ENCODE measurements around the gene SPOCD1. TPM values are rescaled to one million over a fixed set of nuclear protein-coding genes. Genes with fewer than 3 reads are reported as not detected.

SPOCD1 gene
- polyA plus RNA-seq, 1 of the 3 experiments (the other 2 are of a cell fraction), result 10.7 TPM

DNA sequence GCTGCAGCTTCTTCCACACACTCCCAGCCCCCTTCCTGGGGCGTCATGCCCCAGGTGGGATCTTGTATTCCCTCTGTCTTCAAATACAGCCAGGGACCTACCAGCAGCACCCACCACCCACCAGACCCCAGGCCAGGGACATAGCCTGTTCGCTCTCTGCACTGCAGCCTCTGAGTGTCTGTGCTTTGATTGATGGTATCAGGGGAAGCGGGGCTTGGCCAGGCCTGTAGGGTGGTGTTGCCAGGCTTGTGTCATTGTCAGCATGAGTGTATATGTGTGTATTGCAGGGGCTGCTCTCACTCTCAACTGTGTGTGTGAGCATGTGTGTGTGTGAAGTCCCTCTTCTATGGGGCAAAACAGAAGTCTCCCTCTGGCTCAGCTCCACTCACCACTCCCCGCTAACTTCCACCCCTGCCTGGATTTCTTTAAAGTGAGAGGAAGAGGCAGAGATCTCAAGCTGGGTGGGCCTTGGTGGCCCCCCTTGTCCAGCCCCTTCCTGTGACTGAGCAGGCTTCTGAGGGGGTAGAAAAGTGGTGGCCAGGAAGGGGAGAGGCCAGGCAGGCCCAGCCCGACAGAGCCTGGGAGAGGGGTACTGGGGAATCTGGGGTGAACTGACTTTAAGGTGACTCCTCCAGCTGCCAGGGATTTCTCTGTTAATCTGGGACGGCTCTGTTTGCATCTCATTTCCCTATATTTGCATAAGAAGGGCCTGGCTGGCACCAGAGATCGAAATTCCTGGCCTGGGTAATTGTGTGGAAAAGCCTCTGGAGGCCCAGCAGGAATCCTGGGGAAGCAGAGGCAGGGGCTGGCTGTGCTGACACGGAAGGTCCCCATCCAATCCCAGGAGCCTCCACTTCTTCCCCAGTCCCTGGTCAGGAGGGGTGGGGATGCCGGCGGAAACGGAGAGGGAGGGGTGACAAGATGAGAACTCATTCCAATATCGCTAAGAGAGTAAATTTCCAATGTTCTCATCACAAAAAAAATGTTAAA is 33.1 kb downstream of the SPOCD1 start:
- DNase-seq, result peak; percentile 81
- CTCF ChIA-PET, result interaction anchor here (1.0 to 21.1 kb wide), 6 partner anchors 23 to 181 kb away, joined by 3 to 707 read pairs (median 10); partner anchors contain the start of genes ADGRB2 and COL16A1
- 75% methylated on average over 10 of the region's 12 CpGs for WGBS (ENCODE audit: low lambda C conversion rate)

More for the DNA sequence above, 33.1 kb downstream of the SPOCD1 start:
- POLR2A ChIA-PET, result interaction anchor here (0.6 to 6.6 kb wide), 6 partner anchors 13 to 1419 kb away, joined by 3 to 67 read pairs (median 5); partner anchors contain the start of genes ADGRB2 and PTP4A2
- H4K20me1 ChIP-seq (ENCODE audit: insufficient read depth), result no peaks in the 10 kb centered on the region
- no peak overlapping the region for H3K4me3 ChIP-seq (ENCODE audit: low read depth in 2 of 2, low read length in 1 of 2)
- H2AFZ ChIP-seq (ENCODE audit: low read depth), result peak overlapping the region; percentile 35; the same call in 1 of the 2 replicates
- H3K4me1 ChIP-seq (ENCODE audit: control insufficient read depth in 1 of 2, insufficient read depth in 2 of 2, low read depth in 1 of 2, low read length in 1 of 2), result peaks cover 21 to 84% of the 10 kb centered on the region in 2 experiments
- peak overlapping the region in 1 of 2 experiments; percentile 97; a peak in 2 of 4 replicates for H3K27ac ChIP-seq (ENCODE audit: low read depth in 2 of 2, low read length in 1 of 2)
- TF ChIP-seq, protein P1, sequence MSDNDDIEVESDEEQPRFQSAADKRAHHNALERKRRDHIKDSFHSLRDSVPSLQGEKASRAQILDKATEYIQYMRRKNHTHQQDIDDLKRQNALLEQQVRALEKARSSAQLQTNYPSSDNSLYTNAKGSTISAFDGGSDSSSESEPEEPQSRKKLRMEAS (IDR thresholded peaks at IDR 0.05; ENCODE audit: low read depth), result no peak
- TF ChIP-seq EP300 (IDR thresholded peaks at IDR 0.05; ENCODE audit: borderline replicate concordance in 1 of 2, low read depth in 1 of 2, low read length in 1 of 2) (peak in 1 of 2 experiments; percentile 88; a peak in 2 of 4 replicates), MXI1 (IDR thresholded peaks at IDR 0.05; ENCODE audit: low read depth, low read length) (peak; percentile 79; the same call in 1 of the 2 replicates), NFIC (IDR thresholded peaks at IDR 0.05; ENCODE audit: borderline replicate concordance) (no peak), RAD21 (IDR thresholded peaks at IDR 0.05; ENCODE audit: low read length) (peak; percentile 30), TAF1 (IDR thresholded peaks at IDR 0.05; ENCODE audit: borderline replicate concordance, low read depth, low read length) (no peak), NRF1 (IDR thresholded peaks at IDR 0.05; ENCODE audit: low read depth, low read length) (no peak), GATA2 (CRISPR knock-in tag; IDR thresholded peaks at IDR 0.05) (peak; percentile 96), FOXJ3 (CRISPR knock-in tag; IDR thresholded peaks at IDR 0.05) (peak; percentile 93), FOXM1 (IDR thresholded peaks at IDR 0.05; ENCODE audit: low read depth) (no peak), SMC3 (IDR thresholded peaks at IDR 0.05; ENCODE audit: low read depth, low read length) (0 out of 2 replicates have a peak, but pooled peaks have one; percentile 15), CHD2 (IDR thresholded peaks at IDR 0.05; ENCODE audit: low read length, partially characterized antibody) (peak; percentile 54), EZH2phosphoT487 (IDR thresholded peaks at IDR 0.05; ENCODE audit: borderline replicate concordance, low read depth) (no peak), RCOR1 (IDR thresholded peaks at IDR 0.05; ENCODE audit: low read length) (peak; percentile 19; the same call in 1 of the 2 replicates), RFX5 (IDR thresholded peaks at IDR 0.05; ENCODE audit: low read length) (no peak)
- TF ChIP-seq, protein P2, sequence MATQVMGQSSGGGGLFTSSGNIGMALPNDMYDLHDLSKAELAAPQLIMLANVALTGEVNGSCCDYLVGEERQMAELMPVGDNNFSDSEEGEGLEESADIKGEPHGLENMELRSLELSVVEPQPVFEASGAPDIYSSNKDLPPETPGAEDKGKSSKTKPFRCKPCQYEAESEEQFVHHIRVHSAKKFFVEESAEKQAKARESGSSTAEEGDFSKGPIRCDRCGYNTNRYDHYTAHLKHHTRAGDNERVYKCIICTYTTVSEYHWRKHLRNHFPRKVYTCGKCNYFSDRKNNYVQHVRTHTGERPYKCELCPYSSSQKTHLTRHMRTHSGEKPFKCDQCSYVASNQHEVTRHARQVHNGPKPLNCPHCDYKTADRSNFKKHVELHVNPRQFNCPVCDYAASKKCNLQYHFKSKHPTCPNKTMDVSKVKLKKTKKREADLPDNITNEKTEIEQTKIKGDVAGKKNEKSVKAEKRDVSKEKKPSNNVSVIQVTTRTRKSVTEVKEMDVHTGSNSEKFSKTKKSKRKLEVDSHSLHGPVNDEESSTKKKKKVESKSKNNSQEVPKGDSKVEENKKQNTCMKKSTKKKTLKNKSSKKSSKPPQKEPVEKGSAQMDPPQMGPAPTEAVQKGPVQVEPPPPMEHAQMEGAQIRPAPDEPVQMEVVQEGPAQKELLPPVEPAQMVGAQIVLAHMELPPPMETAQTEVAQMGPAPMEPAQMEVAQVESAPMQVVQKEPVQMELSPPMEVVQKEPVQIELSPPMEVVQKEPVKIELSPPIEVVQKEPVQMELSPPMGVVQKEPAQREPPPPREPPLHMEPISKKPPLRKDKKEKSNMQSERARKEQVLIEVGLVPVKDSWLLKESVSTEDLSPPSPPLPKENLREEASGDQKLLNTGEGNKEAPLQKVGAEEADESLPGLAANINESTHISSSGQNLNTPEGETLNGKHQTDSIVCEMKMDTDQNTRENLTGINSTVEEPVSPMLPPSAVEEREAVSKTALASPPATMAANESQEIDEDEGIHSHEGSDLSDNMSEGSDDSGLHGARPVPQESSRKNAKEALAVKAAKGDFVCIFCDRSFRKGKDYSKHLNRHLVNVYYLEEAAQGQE (IDR thresholded peaks at IDR 0.05; ENCODE audit: low read depth, low read length), result no peak
- TF ChIP-seq, protein P3, sequence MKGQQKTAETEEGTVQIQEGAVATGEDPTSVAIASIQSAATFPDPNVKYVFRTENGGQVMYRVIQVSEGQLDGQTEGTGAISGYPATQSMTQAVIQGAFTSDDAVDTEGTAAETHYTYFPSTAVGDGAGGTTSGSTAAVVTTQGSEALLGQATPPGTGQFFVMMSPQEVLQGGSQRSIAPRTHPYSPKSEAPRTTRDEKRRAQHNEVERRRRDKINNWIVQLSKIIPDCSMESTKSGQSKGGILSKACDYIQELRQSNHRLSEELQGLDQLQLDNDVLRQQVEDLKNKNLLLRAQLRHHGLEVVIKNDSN (IDR thresholded peaks at IDR 0.05; ENCODE audit: borderline replicate concordance, low read depth), result no peak
- TF ChIP-seq, protein P4, sequence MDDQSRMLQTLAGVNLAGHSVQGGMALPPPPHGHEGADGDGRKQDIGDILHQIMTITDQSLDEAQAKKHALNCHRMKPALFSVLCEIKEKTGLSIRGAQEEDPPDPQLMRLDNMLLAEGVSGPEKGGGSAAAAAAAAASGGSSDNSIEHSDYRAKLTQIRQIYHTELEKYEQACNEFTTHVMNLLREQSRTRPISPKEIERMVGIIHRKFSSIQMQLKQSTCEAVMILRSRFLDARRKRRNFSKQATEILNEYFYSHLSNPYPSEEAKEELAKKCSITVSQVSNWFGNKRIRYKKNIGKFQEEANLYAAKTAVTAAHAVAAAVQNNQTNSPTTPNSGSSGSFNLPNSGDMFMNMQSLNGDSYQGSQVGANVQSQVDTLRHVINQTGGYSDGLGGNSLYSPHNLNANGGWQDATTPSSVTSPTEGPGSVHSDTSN (IDR thresholded peaks at IDR 0.05), result 0 out of 2 replicates have a peak, but pooled peaks have one; percentile 6
- H3K27me3 ChIP-seq (ENCODE audit: insufficient read depth), result no peaks in the 10 kb centered on the region
- peak overlapping the region; percentile 50; the same call in 1 of the 2 replicates for H3K4me2 ChIP-seq
- H3K9me3 ChIP-seq, result no peaks in the 10 kb centered on the region
- no peaks in the 10 kb centered on the region for H3K79me2 ChIP-seq (ENCODE audit: insufficient read depth)
- no peaks in the 10 kb centered on the region for H3K9me2 ChIP-seq
- H3F3A ChIP-seq (replicated peaks; ENCODE audit: insufficient read depth), result peaks cover 6% of the 10 kb centered on the region
- H3K9ac ChIP-seq, result no peak overlapping the region
- H3K36me3 ChIP-seq (replicated peaks in 1 of 2; ENCODE audit: control insufficient read depth in 1 of 2, insufficient read depth in 2 of 2, low read length in 1 of 2), result no peaks in the 10 kb centered on the region

All from SK-N-SH (cell line).